NCI-H748 (cell line): Measurements from ENCODE around the gene RASSF3.

Source experiments
- DNase-seq: peaks from one replicate; lab custom pipeline; 2025; ENCODE audit not compliant: unreplicated experiment; lab: John Stamatoyannopoulos, UW

The RASSF3 gene

GRCh38 chr12:64667793-64668192 lies 57.5 kb downstream of the RASSF3 start:
- DNase-seq = no peak

GRCh38 chr12:64669270-64669842 lies 59.1 kb downstream of the RASSF3 start:
- no peak for DNase-seq

- no peak for DNase-seq
These were observed 59.7 kb downstream of the RASSF3 start for GRCh38 chr12:64670019-64670418.

DNA sequence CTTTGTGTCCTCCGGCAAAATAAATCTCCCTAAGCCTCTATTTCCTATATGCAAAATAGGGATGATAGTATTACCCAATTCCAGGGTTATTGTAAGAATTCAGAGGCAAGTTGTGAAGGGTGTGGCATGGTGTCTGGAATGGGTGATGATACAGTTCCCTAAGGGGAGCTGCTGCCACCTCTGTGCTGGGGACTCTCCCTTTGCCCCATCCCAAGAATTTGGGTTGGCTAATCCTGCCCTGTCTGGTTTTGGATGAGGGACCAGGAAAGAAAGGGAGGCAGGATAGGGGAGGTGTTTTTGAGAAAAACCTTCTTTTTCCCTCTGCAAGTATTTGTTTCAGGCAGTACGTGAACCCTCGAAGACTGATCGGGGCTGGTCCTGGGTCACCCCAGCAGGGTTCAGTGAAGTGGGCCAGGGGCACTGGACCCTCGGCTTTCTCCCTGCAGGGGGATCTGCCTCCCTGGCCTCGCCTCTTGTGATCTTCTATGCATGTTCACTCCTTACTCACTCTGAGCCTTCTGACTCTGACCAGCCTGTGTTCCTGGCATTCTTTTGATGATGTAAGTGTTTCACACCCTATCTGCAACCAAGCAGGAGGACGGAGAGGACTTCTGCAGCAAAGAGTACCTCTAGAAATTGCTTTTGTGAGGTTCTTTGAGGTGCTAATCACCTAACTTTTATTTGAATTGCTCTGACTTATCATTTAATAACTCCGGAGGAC lies 60.8 kb downstream of the RASSF3 start:
- no peak for DNase-seq

GRCh38 chr12:64671681-64672080 lies 61.4 kb downstream of the RASSF3 start:
- DNase-seq = no peak

DNA sequence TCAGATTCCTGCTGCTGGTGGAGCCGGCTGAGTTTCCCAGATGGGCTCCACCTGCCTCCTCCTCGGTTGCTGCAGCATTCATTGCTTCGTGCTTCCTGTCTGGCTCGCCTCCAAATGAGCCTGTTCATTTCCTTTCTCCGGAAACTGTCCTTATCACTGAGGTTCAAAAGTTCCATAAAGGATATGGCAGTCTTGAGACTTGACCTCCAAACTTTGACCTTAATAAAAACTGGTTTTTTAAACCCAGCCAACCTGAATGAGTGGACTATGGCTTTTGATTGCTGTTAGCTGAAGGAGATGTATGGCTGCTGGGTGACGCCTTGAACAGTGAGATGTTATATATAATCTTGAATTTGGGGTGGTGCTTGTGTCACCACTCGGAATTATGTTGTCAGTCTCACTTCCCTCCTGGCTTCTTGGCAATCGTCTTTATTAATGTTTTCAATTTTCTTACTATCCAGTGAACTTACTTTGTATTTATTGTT lies 62.7 kb downstream of the RASSF3 start:
- DNase-seq = peak; percentile 88

GRCh38 chr12:64673490-64674169 lies 63.3 kb downstream of the RASSF3 start:
- peak; percentile 90 for DNase-seq

DNA sequence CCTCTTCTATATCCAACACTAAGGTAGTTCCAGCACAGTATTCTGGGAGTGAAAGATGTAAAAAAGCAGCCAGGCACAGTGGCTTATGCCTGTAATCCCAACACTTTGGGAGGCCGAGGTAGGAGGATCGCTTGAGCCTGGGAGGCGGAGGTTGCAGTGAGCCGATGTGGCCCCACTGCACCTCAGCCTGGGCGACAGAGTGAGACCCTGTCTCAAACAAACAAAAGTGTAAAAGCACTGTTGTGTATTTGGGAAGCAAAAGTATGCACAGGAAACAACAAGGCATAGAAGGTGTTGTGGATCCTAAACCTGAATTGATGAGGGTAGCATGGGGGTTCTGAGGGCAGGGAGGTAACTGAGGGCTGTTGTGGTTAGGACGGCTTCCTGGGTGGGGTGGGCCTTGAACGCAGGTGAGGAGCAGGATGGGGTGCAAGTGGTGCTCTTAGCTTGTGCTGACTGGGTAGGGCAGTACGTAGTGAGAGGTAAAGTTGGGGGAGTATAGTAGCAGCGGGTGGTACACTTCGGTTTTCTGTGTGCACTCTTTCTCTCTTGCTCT lies 64.2 kb downstream of the RASSF3 start:
- no peak for DNase-seq

DNA sequence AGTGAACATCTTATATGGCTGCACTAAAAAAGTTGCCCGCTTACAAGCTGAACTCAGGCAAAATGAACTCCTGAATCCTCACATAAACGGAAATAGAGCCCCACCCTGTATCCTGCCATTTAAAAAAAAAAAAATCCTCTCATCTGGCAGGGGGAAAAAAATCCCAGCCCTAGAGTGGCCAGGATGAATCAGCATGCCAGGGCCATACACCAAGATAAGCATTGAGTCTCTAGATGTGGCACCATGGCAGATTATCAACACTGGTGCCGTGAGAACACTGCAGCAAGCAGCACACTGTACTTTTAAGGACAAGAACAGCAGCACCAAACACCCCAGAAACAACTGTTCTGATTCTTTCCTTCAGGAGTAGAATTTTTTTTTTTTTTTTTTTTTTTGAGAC lies 65.5 kb downstream of the RASSF3 start:
- no peak for DNase-seq

DNA sequence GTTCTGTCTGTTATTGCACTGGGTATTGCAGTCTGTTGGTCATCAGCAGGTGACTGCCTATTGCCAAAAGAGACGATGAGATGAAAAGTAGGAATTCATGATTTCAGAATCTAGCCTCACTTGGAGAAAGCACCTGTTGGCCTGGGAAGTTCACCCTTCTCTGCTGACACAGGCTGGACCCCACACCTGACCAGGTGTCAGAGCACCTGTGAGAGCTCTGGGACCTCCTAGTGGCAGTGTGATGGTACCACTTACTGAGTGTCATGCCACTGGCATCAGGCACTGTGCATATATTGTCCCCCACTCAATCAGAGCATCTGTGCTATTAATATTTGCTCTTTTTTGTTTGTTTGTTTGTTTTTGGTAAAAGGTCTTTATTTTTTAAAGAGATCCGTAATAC lies 68.0 kb downstream of the RASSF3 start:
- DNase-seq = peak; percentile 42

DNA sequence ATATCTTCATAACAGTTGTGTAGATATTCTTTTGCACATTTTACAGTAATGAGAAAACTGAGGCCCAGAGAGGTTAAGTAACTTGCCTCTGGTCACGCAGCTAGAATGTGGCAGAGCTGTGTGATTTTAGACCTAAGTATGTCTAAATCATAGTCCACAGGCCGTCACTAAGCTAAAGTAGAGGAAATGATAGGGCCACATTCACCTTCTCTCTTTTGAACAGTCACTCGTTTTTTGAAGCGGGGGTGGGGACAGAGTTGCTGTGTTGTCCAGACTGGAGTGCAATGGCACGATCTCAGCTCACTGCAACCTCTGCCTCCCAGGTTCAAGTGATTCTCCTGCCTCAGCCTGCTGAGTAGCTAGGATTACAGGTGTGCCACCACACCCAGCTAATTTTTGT lies 68.5 kb downstream of the RASSF3 start:
- no peak for DNase-seq

DNA sequence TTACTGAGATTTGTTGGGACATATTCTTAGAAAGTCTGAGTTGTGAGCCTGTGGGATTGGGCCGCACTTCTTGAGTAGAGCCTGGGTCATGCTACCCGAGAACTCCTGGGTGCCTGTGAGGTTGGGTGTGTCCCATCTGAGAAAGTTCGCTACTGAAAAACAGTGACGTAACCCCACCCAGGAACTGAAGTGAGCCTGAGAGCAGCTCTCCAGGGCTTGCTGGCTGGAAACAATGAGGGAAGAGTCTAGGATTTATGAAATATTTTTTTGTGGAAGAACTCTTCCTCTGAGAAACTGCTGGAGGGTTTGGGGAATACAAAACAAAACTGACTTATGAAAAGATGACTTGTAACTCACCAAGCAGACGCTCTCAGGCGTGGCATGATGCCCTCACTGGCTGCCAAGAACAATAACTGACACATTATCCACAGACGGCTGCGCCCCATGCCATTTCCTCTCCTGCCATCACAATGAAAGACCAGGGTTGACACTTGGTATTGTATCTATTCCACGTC lies 69.2 kb downstream of the RASSF3 start:
- DNase-seq = peak; percentile 90

GRCh38 chr12:64680235-64680634 lies 69.9 kb downstream of the RASSF3 start:
- DNase-seq = peak; percentile 89

- no peak for DNase-seq
These were observed 71.1 kb downstream of the RASSF3 start for GRCh38 chr12:64681200-64682052.

GRCh38 chr12:64682572-64683277 lies 72.4 kb downstream of the RASSF3 start:
- DNase-seq = peak; percentile 88

GRCh38 chr12:64683816-64684543 lies 73.7 kb downstream of the RASSF3 start:
- DNase-seq = no peak

DNA sequence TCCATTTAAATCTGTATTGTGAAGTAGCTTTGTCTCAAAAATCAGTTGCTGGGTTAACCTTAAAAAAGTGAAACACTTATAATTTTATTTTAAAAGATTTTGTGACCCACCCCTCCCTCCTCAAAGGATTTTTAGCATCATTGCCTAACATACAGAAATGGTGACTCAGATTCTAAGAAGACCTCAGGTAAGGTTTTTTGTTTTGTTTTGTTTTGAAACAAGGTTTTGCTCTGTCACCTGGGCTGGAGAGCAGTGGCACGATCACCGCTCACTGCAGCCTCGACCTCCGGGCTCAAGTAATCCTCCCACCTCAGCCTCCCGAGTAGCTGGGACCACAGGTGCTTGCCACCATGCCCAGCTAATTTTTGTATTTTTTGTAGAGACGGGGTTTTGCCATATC lies 74.8 kb downstream of the RASSF3 start:
- no peak for DNase-seq

DNA sequence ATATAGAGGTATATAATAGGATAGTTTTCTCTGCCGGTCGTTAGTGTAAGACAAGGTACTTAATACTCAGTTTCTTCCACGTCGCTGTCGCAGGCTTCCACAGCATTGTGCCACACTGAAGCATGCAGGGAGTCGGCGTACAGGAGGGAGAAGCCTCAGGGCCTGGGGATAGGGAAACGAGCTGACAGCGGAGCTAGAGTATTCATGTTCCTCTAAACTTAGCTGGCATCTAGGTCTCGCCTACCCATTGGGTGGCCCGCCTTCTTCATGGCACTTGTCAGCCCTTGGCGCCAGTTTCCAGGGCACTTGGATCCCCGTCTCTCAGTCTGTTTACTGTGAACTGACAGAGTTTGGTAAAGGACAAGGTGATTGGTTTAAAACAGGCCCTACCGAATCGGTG lies 75.3 kb downstream of the RASSF3 start:
- no peak for DNase-seq

DNA sequence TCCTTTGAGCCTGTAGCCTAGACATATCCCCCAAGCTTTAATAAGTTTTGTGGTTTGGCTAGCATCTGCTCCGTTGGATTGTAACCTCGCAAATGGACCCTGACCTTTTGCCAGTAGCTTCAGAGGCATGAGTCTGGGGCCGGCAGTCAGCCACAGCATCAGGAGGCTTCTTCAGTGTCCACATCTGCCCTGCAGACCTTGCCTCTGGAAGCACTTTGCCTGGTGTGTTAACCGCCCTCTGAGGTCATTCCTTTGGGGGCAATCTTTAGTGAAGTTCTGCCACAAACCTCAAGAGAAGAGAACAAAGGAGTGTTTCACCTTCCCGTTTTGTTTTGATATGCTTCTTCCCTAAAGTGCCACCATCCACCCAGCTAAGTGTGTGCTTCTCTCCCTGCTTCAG lies 77.5 kb downstream of the RASSF3 start:
- no peak for DNase-seq
